CD4-positive, alpha-beta T cell treated with Interleukin-12 subunit alpha and Interleukin-12 subunit beta, for 1 hour (primary cell): ENCODE data around the gene NXN.
"Not testable (repeated sequence)": the region's sequence is repeated elsewhere in the genome, so short reads cannot be mapped to it uniquely, and the experiment has no call there.

Source experiments
- DNase-seq: peaks from one replicate; pipeline ENCODE4 v3.0.0-alpha.2; 2020

NXN gene

DNA sequence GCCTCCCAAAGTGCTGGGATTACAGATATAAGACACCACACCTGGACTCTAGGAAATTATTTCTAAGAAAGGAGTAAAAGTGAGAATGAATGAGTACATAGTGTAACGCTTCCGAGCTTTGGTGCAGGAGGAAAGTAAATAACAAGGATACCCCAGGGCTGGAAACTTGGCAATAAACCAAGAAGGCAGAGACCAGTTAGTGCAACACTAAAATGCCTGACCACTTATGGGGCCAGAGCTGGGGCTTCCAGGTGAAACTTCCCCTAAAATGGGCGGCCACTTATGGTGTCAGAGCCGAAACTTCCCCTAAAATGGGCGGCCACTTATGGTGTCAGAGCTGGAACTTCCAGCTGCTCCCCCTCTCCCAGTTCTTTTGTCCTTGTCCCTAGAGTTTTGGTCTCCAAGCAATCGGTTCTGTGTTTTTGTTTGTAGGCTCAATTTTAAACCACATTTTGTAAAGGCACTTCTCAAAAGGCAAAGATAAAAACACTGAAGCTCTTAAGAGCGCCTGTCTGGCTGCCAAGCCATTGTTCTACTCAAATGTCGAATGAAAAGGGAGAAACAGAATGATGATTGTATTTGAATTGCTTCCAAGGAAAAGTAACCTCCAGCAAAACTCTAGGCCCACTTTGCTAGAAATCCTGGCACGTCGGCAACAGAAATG is 63.9 kb downstream of the NXN start:
- DNase-seq, result no peak

DNA sequence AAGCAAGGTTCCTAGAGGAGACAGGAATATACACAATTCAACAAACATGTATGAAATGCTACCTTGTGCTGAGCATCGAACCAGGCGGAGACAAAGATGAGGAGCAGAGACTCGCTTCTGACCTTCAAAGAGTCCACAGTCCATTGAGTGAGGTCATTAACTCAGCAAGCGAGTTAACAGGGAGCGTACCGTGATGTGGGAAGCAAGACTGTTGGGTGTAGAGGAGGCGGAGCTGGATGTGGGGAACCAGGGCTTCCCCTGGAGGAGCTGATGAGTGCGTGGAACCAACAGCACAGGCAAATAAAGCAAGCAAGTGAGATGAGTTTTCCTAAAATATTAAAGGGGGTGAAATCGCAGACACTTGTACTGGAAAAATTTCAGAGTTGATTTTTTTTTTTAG is 65.0 kb downstream of the NXN start:
- DNase-seq, result no peak

DNA sequence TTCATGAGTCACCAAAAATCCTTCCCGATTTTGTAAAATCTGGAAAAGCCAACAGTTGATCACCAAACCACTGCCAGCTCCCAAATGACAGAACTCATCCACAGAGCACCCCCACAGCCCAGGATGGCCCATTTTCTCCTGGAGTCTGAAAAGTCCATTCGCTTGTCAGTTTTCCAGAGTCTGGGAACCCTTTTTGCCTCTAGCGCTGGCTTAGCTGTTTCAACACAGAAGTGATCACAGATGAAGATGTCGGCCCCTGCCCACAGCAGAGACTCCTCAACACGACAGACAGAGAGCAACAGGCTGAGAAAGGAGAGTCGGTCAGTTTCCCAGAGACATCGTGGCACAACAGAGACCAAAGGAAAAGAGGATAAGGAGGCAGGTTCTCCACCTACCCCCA is 66.4 kb downstream of the NXN start:
- no peak for DNase-seq

DNA sequence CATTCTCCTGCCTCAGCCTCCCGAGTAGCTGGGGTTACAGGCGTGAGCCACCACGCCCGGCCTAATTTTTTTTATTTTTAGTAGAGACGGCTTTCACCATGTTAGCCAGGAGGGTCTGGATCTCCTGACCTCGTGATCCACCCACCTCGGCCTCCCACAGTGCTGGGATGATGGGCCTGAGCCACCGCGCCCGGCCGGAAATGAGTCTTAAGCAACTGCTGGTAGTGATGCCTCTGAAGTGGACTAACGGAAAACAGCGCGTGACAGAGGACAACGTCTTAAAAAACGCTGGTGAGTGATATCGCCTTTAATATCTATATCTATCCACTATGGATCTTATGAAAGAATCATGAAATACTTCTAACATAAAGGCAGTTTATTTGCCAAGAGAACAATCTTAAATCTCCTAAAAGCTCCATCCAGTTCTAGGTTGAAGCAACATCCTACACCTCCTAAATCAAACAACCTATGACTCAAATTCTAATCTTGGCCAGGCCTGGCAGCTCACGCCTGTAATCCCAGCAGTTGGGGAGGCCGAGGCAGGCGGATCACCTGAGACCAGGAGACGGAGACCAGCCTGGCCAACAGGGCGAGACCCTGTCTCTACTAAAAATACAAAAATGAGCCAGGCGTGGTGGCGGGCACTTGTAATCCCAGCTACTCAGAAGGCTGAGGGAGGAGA is 69.8 kb downstream of the NXN start:
- no peak for DNase-seq

DNA sequence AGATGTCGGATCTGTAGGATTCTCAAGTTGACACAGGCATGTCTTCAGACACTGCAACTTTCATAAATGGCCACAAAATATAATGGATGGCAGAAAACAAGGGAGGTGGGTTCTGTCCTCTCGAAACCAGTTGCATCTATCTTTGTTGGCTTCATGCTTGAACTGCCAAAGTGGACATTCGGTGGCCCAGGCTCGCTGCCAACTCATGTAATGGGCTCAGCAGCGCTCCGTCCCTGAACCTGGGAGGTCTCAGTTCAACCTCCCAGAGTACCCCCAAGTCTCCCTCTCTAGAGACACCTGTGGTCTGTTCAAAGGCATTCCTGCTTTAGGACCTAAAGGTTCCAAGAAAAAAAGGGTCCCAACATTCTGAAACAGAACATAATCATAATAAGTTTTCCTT is 71.9 kb downstream of the NXN start:
- DNase-seq, result no peak

DNA sequence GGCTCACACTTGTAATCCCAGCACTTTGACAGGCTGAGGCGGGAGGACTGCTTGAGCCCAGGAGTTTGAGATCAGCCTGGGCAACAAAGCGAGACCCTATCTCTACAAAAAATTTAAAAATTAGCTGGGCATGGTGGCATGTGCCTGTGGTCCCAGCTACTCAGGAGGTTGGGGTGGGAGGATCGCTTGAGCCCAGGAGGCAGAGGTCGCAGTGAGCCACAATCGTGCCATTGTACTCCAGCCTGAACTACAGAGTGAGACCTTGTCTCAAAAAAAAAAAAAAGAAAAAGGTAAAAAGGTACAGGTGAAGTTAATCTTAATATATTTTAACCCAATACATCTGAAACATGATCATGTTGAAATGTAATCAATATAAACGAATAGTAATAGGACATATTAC is 73.9 kb downstream of the NXN start:
- DNase-seq, result not testable (repeated sequence)

DNA sequence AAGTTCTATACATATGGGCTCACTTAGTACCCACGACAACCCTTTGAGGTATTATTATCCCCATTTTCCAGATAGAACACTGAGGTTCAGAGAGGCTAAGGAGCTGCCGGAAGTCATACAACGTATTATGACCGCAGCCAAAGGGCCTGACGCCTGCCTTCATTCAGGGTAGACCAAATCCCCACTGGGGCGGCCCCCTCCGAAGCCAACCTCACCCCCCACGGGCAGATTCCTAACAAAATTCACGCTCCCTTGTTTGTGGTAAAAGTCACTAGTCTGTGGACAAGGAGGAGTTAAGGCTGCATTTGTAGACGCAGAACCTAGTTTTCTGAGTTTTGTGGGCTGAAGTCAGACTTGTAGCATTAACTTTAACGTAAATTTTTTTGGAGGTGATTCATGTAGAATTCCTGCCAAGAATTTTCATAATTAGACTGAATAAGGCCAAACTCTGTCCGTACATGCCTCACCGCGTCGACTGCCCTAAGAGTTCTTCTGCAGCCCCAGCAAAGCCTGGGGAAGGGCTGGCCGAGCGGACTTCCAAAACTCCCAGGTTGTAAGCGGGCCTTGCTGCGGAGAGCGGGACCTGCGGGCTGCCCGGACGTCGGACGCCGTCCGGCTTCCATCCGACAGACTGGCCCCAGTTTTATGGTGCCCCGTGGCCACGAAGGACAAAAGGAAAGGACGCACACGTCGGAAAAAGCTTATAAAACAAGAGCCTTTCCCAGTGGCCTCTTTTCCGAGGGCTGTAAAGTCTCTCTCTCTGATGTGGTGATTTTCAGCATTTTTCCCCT is 75.7 kb downstream of the NXN start:
- no peak for DNase-seq

DNA sequence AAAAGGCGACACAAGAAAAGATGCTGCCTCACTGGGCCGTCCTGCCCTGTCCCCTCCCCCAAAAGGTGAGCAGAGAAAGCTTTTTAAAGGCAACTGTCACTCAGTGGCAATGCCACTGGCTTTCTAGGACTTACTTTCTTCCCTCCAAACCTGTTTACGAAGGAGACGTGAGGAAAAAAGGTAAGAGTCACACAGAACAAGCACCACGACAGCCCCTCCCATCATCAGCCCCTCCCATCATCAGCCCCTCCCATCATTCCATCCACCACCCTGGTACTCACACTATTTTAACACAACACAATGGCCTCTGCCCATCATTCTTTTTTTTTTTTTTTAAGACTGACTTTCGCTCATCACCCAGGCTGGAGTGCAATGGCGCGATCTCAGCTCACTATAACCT is 77.1 kb downstream of the NXN start:
- DNase-seq, result no peak

DNA sequence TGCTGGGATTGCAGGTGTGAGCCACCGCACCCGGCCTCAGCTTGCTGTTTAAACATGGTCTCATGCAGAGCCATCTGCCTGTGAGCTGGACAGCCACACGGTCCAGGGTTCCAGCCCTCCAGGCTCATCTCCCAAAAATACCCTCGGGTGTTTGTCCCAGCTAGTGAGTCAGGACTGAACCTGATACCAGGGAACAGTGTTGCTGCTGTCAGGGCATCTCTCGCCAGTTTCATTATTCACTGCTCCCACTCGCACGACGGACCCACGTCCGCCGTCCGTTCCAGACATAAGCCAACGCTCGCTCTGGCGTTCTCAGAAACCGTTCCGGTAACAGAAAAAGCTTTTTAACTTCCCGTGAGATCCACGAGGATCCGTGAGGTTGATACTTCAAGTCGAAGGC is 77.6 kb downstream of the NXN start:
- no peak for DNase-seq

DNA sequence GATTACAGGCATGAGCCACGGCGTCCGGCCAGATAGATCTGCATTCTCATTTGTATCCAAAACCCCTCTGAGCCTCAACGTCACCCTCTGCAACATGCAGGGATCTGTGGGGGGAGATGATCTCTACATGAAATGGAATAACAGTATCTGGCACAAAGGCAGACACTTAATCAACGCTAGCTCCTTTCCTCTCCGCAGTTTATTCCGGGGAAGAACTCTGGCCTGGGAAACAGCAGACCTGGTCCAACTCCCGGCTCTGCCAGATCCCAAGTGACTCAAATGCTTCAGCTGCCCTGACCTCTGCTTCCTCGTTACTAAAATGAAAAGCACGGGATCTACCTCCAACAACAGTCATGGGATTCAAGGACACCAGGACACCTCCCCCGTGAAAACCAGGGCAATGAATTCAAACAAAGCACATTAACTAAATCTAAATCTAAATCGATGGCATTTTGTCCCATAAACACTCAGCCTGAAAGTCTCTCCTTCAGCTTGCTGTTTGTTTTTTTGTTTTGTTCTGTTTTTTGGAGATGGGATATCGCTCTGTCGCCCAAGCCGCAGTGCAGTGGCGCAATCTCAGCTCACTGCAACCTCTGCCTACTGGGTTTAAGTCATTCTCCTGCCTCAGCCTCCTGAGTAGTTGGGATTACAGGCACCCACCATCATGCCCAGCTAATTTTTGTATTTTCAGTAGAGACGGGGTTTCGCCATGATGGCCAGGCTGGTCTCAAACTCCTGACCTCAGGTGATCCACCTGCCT is 78.2 kb downstream of the NXN start:
- DNase-seq, result no peak

DNA sequence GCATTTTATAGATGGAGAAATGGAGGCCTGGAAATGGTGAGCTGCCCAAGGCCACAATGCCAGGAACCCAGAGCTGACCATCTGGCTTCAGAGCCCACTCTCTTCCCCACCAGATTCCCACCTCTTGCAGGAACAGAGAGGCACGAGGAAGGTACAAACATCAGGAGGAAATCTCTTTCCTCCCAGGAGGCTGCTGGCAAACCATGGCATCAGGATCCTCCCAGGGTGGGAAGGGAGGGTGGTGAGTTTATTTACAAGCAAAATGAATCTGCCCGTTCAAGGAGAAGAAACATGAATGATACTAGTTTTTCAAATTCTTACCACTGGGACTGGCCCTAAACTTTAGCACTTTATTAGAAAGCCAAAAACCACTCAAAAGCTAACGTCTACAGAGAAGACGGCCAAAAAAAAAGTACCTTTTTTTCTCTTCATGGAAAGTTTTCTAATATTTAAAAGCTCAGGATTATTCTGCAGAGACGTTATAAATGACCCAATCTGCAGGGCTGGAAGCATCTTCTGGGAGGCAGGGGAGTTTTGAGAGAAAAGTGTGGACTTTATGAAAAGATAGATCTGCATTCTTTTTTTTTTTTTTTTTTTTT is 79.1 kb downstream of the NXN start:
- DNase-seq, result no peak

DNA sequence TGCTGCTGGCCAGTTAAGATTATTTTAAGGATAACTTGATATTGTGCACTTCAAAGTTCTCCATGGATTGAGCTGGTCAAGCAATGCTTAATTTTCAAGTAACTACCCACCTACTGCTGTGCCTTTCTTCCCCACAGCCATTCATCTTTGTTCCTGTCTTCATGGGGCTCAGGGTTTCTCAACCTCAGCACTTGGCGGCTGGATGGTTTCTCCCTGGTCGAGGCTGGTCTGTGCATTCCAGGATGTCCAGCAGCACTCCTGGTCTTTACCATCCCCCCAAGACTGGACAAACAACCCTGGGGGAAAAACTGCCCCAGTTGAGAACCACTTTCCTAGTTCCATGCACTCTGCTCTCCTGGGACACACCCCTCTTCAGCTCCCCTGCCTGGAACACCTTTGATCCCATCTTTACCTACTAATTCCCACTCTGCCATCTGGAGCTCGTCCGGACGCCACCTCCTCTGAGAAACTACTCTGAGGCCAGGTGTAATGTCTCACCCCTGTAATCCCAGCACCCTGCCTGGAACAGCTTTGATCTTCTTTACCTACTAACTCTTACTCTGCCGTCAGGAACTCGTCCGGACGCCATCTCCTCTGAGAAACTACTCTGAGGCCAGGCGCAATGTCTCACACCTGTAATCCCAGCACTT is 81.5 kb downstream of the NXN start:
- DNase-seq, result no peak

DNA sequence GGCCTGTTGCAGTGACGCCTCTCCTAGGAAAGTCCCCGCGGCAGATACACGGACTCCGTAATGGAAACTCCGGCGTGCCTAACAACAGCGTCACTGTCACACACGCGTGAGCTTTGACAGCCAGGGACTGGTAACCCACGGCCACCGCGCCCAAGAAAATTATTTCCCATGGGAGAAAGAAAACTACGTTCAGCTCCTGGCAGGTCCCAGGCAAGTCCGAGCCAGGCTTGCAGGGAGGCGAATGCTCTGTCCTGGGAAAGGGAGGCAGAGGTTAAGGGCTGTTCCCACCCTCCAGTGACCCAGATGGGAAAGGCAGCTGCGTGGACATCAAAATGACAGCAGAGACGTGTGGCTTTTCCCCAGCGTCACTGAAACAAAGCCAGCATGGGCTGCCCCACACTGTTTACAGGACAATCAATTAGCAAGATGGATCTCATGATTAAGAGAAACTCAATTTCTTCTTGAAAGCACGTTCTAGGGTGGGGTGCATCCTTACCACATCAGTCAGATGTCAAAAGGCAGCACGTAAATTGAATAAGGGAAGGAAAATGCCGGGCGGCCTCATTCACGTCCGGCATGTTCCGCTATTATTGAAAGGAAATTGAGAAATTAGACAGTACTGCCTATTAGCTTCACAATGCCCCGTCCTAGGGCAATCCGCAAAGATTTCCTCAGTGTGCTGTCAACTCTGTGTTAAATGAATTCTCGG is 82.5 kb downstream of the NXN start:
- DNase-seq, result no peak

DNA sequence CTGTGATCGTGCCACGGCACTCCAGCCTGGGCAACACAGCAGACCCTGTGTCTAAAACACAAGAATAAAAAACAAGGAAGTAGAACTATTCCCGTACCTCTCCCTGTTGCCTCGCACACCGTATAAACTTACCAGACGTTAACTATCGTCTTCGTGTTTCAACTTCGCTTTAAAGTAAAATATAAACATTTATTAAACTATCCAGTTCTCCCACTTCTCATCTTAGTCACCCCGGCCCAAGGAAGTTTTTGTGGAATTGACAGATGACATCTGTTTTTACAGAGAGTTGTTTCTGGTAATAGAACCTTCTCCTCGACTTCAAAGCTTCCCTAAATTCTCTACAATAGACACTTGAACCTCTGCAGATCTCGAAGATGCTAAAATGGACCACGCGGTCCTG is 83.1 kb downstream of the NXN start:
- DNase-seq, result no peak

DNA sequence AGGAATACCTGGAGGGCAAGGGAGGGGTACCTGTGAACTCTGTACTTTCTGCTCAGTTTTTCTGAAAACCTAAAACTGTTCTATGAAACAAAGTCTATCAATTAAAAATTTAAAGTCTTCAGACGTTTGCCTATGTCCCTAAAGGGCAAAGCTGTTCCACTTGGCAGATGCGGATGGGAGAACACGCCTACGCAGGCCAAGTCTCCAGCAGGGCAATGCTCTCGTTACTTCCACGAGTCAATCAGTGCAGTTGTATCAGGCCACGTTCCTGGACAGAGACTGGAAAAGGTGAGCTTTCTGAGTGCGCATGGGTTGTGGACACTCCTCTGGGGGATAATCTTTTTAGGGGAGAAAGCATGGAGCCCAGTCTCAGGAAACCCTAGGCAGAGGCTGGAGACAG is 86.6 kb downstream of the NXN start:
- DNase-seq, result no peak

DNA sequence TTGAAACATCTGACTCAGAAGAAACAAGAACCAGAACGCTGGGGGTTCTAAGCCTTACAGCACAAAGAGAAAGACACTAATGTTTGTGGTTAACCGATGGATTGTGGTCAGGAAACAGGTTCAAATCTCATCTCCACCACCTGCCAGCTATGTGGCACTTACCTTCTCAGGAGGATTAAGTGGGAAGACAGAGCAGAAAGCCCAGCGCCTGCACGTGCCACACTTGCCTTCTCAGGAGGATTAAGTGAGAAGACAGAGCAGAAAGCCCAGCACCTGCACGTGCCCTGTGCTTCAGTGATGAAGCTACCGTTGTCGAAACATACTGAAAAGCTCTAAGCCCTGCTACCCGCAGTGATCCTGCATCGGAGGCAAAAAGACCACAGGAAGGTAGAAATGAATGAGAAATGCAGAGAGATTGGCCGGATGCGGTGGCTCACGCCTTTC is 90.6 kb downstream of the NXN start:
- peak; percentile 6 for DNase-seq

DNA sequence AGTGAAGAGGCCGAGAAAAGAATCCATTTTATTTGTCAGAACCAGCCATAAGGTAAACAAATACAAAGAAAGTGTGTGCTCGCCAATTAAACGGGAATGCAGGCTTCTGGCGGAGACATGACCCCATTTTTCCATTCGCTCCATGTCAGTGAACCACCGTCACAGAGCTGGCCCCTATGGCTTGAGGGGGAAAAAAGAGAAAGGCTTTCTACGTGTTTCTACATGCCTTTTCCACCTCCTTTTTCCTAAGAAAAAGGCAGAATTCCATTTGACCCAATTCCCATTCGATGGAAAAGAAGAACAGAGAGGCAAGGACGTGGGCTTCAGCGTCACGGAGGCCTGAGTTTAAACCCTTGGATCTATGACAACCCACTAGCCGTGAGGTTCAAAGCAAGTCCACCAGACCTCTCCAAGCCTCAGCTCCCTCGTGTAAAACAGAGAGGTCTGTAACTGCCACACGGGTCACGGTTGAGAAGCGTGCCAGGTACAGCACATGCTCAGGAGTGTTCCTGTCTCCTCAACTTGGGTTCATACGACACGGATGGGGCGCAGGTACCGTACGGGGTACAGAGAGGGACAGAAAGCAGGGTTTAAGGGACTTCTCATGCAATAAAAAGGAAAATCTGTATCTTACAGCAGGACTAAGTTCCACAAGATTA is 91.9 kb downstream of the NXN start:
- DNase-seq, result no peak

DNA sequence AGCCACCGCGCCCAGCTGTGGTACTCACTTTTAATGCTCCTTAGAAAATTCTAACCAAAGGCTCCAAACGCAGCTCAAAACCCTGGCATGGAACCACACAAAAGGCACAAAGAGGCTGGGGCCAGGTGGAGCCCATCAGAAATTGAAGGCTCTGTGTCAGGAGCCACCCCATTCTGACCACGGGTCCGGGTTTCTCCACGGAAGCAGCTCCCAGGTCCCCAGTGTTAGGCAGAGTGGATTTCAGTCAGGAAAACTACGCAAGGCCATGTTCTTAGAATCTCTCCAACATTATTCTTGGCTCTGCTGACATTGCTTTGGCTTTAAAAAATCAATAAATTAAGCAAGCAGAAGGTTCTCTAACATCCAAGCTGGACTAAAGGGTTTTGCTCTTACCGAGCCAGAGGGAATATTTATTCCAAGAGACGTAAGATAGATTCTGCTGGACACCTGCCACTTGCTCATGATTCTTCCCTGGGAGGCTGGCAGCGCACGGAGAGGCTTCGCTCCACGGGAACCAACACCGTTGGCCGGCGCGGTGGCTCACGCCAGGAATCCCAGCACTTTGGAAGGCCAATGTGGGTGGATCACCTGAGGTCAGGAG is 93.5 kb downstream of the NXN start:
- DNase-seq, result no peak

DNA sequence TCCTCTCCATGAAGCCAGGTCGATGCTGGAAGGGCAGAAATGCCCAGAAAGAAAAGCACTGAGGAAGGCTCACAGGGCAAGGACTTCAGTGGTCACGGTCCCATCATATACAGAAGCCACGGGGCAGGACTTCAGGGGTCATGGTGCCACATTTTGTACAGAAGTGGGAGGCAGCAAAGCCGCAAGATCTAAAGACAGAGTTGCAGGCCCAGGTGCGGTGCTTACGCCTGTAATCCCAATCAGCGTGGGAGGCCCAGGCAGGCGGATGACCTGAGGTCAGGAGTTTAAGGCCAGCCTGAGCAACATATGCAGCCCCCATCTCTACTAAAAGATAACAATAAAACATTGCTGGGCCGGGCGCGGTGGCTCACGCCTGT is 96.0 kb downstream of the NXN start:
- DNase-seq, result no peak

DNA sequence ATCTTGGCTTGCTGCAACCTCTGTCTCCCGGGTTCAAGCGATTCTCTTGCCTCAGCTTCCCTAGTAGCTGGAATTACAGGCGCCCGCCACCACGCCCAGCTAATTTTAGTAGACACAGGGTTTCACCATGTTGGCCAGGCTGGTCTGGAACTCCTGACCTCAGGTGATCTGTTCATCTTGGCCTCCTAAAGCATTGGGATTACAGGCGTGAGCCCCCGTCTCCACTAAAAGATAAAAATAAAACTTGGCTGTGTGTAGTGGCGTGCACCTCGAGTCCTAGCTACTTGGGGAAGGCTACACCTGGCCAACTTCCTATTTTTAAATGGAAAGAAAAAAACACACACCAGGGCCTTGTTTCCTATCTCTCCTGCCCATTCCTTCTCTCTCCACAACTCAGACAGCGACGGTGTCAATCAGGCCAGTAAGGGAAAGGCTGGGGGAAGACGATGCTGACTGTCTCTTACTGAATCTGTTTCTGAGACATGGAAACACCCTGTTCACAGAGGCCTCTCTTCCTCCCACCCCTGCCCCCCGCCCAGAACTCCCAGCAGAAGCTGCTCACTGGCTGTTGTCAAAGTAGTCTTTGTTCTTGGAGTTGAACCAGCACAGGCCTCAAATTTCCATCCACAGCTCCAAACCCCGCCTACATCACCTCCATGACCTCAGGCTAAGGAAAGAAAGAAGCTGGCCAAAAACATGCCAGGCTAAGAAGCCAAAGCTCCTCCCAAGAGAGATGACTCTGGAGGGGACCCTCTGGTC is 96.6 kb downstream of the NXN start:
- no peak for DNase-seq
